Liver (tissue), 9 donors: ENCODE measurements around the gene ABLIM2. TPM values are rescaled to one million over a fixed set of nuclear protein-coding genes. Genes with fewer than 3 reads are reported as not detected.

Source experiments
- DNase-seq: peaks from one replicate; pipeline ENCODE4 v3.0.0-alpha.2; 2017; ENCODE audit warnings: low spot score
- H3K27ac ChIP-seq, 2 donors: one replicate each; pipeline ENCODE4 v1.7.0; 2013; ENCODE audit warnings: inconsistent platforms in 2 of 2, low read length in 2 of 2, control low read depth in 1 of 2, low read depth in 1 of 2, mild to moderate bottlenecking in 1 of 2
- H3K27me3 ChIP-seq, 4 donors: one replicate each; pipeline versions ENCODE4 v1.6.1 to v1.7.0; 2013; ENCODE audit warnings: low read length in 3 of 4, inconsistent platforms in 1 of 4, mild to moderate bottlenecking in 1 of 4, moderate library complexity in 1 of 4; ENCODE audit not compliant: control insufficient read depth in 4 of 4, insufficient read depth in 4 of 4
- H3K36me3 ChIP-seq, 4 donors: one replicate each; pipeline versions ENCODE4 v1.6.1 to v1.7.0; 2013; ENCODE audit warnings: low read length in 3 of 4, mild to moderate bottlenecking in 3 of 4, low read depth in 1 of 4, moderate library complexity in 1 of 4; ENCODE audit not compliant: control insufficient read depth in 4 of 4, insufficient read depth in 3 of 4
- H3K4me1 ChIP-seq, 4 donors: one replicate each; pipeline versions ENCODE4 v1.6.1 to v1.7.0; 2013; ENCODE audit warnings: low read length in 3 of 4, mild to moderate bottlenecking in 3 of 4, moderate library complexity in 1 of 4; ENCODE audit not compliant: control insufficient read depth in 4 of 4, insufficient read depth in 4 of 4
- H3K4me3 ChIP-seq, 3 donors: one replicate each; pipeline versions ENCODE4 v1.6.1 to v1.7.0; 2013; ENCODE audit warnings: low read length in 3 of 3, control low read depth in 1 of 3, low read depth in 1 of 3, mild to moderate bottlenecking in 1 of 3
- H3K9ac ChIP-seq, 2 donors: one replicate each; pipeline ENCODE4 v1.7.0; 2013; ENCODE audit warnings: low read length in 2 of 2, mild to moderate bottlenecking in 2 of 2, moderate library complexity in 2 of 2, control low read depth in 1 of 2, low read depth in 1 of 2
- H3K9me3 ChIP-seq, 4 donors: one replicate each; pipeline versions ENCODE4 v1.6.1 to v1.7.0; 2013; ENCODE audit warnings: low read length in 3 of 4; ENCODE audit not compliant: control insufficient read depth in 4 of 4
- EGR1 ChIP-seq, 2 donors: IDR thresholded peaks; 2 replicates each; pipeline ENCODE4 v1.6.1; 2016 to 2018; ENCODE audit warnings: antibody characterized with exemption in 2 of 2, low read depth in 2 of 2
- FOXA1 ChIP-seq: IDR thresholded peaks from 2 replicates; pipeline ENCODE4 v1.6.1; 2016; ENCODE audit warnings: antibody characterized with exemption
- FOXA2 ChIP-seq: IDR thresholded peaks from 2 replicates; pipeline ENCODE4 v1.6.1; 2016; ENCODE audit warnings: antibody characterized with exemption
- GABPA ChIP-seq, 2 donors: IDR thresholded peaks in 1 of 2; conservative IDR thresholded peaks in 1 of 2; 2 replicates each; pipeline ENCODE4 v1.6.1; 2016; ENCODE audit warnings: antibody characterized with exemption in 2 of 2, mild to moderate bottlenecking in 1 of 2, moderate library complexity in 1 of 2
- HNF4A ChIP-seq, 2 donors: conservative IDR thresholded peaks; 2 replicates each; pipeline ENCODE4 v1.6.1; 2016; ENCODE audit warnings: antibody characterized with exemption in 2 of 2, mild to moderate bottlenecking in 2 of 2
- HNF4G ChIP-seq: IDR thresholded peaks from 2 replicates; pipeline ENCODE4 v1.6.1; 2016; ENCODE audit warnings: antibody characterized with exemption
- JUND ChIP-seq, 2 donors: IDR thresholded peaks; 2 replicates each; pipeline ENCODE4 v1.6.1; 2016; ENCODE audit warnings: antibody characterized with exemption in 2 of 2
- NR2F2 ChIP-seq: IDR thresholded peaks from 2 replicates; pipeline ENCODE4 v1.6.1; 2016; ENCODE audit warnings: antibody characterized with exemption
- RAD21 ChIP-seq, 2 donors: IDR thresholded peaks; 2 replicates each; pipeline ENCODE4 v1.6.1; 2016; ENCODE audit warnings: antibody characterized with exemption in 2 of 2, mild to moderate bottlenecking in 2 of 2
- RXRA ChIP-seq, 2 donors: IDR thresholded peaks; 2 replicates each; pipeline ENCODE4 v1.6.1; 2017 to 2018; ENCODE audit warnings: antibody characterized with exemption in 2 of 2, mild to moderate bottlenecking in 1 of 2
- SP1 ChIP-seq: IDR thresholded peaks from 2 replicates; pipeline ENCODE4 v1.6.1; 2018; ENCODE audit warnings: antibody characterized with exemption, mild to moderate bottlenecking
- TAF1 ChIP-seq: conservative IDR thresholded peaks from 2 replicates; pipeline ENCODE4 v1.6.1; 2016; ENCODE audit warnings: antibody characterized with exemption, mild to moderate bottlenecking
- YY1 ChIP-seq: IDR thresholded peaks from 2 replicates; pipeline ENCODE4 v1.6.1; 2016; ENCODE audit warnings: antibody characterized with exemption, mild to moderate bottlenecking
- WGBS: extraction: QIAGEN DNeasy Blood & Tissue Kit; methylation state at CpG from one replicate; pipeline ENCODE4 v1.1.7; 2013; 5-methylcytosine and 5-hydroxymethylcytosine counted together
- polyA plus RNA-seq, 2 donors: library from polyadenylated mRNA; stranded (reverse) in 1 of 2; unstranded in 1 of 2; fragments of 200-250 nt in 1 of 2; fragments of >200 nt in 1 of 2; fragmentation: Nextera tagmentation in 1 of 2; extraction: Ambion mirVana in 1 of 2; gene quantifications; one replicate each; pipeline versions ENCODE4 v1.2.1 to v1.2.3, GENCODE V29; 2013 to 2015
- total RNA-seq, 2 donors: library from RNA; depleted of rRNA; stranded (reverse); fragments of >200 nt; gene quantifications; one replicate each; pipeline ENCODE4 v1.2.3, GENCODE V29; 2014
- TF ChIP-seq, protein P1 (sequence below): IDR thresholded peaks from 2 replicates; pipeline ENCODE4 v1.6.1; 2016; ENCODE audit warnings: antibody characterized with exemption
- TF ChIP-seq, protein P2 (sequence below): fragments of 150-350 bp; IDR thresholded peaks from 2 replicates; pipeline ENCODE4 v1.5.1; 2017; ENCODE audit warnings: improper control_type of control experiment, low read depth, low read length; ENCODE audit not compliant: missing input control
- TF ChIP-seq, protein P3 (sequence below): IDR thresholded peaks from 2 replicates; pipeline ENCODE4 v1.6.1; 2016; ENCODE audit warnings: antibody characterized with exemption
- TF ChIP-seq, protein P4 (sequence below): IDR thresholded peaks from 2 replicates; pipeline ENCODE4 v1.6.1; 2016; ENCODE audit warnings: antibody characterized with exemption, mild to moderate bottlenecking
- TF ChIP-seq, protein P5 (sequence below): IDR thresholded peaks from 2 replicates; pipeline ENCODE4 v1.6.1; 2016; ENCODE audit warnings: antibody characterized with exemption
- donor health status: healthy.
- donor health status: healthy.
- donor health status: healthy.
- donor health status: healthy.
- donor health status: healthy.

The ABLIM2 gene
- total and polyA plus RNA-seq, 4 donors, result 0.75 to 2.5 (median 0.93) TPM

DNA sequence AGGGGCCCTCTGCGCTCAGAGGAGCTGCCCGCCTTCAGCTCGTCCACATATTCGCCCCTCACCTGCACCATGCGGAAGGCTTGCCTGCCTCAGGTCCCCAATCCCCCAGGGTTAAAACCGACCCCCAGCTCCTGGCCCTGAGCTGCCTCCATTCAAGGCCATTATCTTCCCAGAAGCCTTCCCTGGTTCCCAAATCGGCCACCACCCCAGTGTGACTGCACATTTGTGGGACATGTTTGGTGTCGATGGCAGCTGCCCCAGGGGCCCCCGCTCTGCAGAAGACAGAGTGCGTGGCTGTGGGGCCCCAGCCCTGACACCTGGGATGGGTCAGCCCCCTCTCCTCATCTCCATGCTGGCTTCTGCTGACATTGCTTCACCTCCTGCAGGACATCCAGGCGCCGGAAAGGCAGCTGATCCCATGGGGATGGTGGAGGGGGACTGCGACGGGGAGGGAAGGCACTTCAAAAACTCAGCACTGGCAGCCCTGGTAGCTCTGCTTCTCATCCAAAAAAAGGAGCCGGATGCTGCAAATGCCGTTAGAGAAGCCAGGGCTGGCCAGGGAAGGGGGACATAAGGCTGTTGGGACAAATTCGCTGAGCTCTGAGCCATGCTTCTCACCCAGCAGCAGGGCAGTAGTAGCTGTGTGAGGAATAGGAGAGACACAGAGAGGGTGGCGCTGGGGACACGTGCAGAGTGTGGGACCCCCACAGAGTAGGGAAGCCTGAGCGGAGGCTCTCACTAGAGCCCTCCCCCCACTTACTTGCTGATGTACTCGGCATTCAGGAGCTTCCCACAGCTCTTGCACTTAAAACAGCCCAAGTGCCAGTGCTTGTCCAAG, 78.5 kb downstream of the ABLIM2 start:
- WGBS, result 71% methylated on average over 21 of the region's 21 CpGs
- Histone ChIP-seq H3K36me3 (no peaks in the 10 kb centered on the region), H3K4me3 (no peak overlapping the region), H3K4me1 (no peaks in the 10 kb centered on the region), H3K27me3 (no peaks in the 10 kb centered on the region), H3K27ac (no peak overlapping the region), H3K9me3 (no peaks in the 10 kb centered on the region), H3K9ac (no peak overlapping the region)
- TF ChIP-seq FOXA2 (no peak), HNF4G (no peak), HNF4A (conservative IDR thresholded peaks at IDR 0.05) (no peak), NR2F2 (no peak), TAF1 (no peak), YY1 (no peak), RXRA (IDR thresholded peaks at IDR 0.05) (no peak), EGR1 (IDR thresholded peaks at IDR 0.05; ENCODE audit: low read depth in 2 of 2) (no peak), FOXA1 (no peak), SP1 (no peak), JUND (IDR thresholded peaks at IDR 0.05) (no peak), GABPA (IDR thresholded peaks at IDR 0.05 in 1 of 2, conservative IDR thresholded peaks at IDR 0.05 in 1 of 2) (no peak), RAD21 (IDR thresholded peaks at IDR 0.05) (no peak)
- TF ChIP-seq, protein P1, sequence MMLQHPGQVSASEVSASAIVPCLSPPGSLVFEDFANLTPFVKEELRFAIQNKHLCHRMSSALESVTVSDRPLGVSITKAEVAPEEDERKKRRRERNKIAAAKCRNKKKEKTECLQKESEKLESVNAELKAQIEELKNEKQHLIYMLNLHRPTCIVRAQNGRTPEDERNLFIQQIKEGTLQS, result no peak
- TF ChIP-seq, protein P2, sequence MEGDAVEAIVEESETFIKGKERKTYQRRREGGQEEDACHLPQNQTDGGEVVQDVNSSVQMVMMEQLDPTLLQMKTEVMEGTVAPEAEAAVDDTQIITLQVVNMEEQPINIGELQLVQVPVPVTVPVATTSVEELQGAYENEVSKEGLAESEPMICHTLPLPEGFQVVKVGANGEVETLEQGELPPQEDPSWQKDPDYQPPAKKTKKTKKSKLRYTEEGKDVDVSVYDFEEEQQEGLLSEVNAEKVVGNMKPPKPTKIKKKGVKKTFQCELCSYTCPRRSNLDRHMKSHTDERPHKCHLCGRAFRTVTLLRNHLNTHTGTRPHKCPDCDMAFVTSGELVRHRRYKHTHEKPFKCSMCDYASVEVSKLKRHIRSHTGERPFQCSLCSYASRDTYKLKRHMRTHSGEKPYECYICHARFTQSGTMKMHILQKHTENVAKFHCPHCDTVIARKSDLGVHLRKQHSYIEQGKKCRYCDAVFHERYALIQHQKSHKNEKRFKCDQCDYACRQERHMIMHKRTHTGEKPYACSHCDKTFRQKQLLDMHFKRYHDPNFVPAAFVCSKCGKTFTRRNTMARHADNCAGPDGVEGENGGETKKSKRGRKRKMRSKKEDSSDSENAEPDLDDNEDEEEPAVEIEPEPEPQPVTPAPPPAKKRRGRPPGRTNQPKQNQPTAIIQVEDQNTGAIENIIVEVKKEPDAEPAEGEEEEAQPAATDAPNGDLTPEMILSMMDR, result no peak
- TF ChIP-seq, protein P3, sequence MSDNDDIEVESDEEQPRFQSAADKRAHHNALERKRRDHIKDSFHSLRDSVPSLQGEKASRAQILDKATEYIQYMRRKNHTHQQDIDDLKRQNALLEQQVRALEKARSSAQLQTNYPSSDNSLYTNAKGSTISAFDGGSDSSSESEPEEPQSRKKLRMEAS, result no peak
- TF ChIP-seq, protein P4, sequence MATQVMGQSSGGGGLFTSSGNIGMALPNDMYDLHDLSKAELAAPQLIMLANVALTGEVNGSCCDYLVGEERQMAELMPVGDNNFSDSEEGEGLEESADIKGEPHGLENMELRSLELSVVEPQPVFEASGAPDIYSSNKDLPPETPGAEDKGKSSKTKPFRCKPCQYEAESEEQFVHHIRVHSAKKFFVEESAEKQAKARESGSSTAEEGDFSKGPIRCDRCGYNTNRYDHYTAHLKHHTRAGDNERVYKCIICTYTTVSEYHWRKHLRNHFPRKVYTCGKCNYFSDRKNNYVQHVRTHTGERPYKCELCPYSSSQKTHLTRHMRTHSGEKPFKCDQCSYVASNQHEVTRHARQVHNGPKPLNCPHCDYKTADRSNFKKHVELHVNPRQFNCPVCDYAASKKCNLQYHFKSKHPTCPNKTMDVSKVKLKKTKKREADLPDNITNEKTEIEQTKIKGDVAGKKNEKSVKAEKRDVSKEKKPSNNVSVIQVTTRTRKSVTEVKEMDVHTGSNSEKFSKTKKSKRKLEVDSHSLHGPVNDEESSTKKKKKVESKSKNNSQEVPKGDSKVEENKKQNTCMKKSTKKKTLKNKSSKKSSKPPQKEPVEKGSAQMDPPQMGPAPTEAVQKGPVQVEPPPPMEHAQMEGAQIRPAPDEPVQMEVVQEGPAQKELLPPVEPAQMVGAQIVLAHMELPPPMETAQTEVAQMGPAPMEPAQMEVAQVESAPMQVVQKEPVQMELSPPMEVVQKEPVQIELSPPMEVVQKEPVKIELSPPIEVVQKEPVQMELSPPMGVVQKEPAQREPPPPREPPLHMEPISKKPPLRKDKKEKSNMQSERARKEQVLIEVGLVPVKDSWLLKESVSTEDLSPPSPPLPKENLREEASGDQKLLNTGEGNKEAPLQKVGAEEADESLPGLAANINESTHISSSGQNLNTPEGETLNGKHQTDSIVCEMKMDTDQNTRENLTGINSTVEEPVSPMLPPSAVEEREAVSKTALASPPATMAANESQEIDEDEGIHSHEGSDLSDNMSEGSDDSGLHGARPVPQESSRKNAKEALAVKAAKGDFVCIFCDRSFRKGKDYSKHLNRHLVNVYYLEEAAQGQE, result no peak
- TF ChIP-seq, protein P5, sequence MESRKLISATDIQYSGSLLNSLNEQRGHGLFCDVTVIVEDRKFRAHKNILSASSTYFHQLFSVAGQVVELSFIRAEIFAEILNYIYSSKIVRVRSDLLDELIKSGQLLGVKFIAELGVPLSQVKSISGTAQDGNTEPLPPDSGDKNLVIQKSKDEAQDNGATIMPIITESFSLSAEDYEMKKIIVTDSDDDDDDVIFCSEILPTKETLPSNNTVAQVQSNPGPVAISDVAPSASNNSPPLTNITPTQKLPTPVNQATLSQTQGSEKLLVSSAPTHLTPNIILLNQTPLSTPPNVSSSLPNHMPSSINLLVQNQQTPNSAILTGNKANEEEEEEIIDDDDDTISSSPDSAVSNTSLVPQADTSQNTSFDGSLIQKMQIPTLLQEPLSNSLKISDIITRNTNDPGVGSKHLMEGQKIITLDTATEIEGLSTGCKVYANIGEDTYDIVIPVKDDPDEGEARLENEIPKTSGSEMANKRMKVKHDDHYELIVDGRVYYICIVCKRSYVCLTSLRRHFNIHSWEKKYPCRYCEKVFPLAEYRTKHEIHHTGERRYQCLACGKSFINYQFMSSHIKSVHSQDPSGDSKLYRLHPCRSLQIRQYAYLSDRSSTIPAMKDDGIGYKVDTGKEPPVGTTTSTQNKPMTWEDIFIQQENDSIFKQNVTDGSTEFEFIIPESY, result no peak
- DNase-seq, result no peak
